Umbilical cord (tissue), 2 donors: ENCODE data around the gene ATP23. TPM values are rescaled to one million over a fixed set of nuclear protein-coding genes. Genes with fewer than 3 reads are reported as not detected.

ENCODE experiments used
- DNase-seq: peaks from one replicate; pipeline ENCODE4 v3.0.0-alpha.2; 2015; ENCODE audit warnings: low spot score
- total RNA-seq: library from RNA; depleted of rRNA; stranded (reverse); fragments of >200 nt; gene quantifications from one replicate; pipeline ENCODE4 v1.2.3, GENCODE V29; 2014; ENCODE audit warnings: low replicate concordance; ENCODE audit not compliant: insufficient read depth

ATP23 gene, protein sequence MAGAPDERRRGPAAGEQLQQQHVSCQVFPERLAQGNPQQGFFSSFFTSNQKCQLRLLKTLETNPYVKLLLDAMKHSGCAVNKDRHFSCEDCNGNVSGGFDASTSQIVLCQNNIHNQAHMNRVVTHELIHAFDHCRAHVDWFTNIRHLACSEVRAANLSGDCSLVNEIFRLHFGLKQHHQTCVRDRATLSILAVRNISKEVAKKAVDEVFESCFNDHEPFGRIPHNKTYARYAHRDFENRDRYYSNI
- total RNA-seq = 36.1 TPM

DNA sequence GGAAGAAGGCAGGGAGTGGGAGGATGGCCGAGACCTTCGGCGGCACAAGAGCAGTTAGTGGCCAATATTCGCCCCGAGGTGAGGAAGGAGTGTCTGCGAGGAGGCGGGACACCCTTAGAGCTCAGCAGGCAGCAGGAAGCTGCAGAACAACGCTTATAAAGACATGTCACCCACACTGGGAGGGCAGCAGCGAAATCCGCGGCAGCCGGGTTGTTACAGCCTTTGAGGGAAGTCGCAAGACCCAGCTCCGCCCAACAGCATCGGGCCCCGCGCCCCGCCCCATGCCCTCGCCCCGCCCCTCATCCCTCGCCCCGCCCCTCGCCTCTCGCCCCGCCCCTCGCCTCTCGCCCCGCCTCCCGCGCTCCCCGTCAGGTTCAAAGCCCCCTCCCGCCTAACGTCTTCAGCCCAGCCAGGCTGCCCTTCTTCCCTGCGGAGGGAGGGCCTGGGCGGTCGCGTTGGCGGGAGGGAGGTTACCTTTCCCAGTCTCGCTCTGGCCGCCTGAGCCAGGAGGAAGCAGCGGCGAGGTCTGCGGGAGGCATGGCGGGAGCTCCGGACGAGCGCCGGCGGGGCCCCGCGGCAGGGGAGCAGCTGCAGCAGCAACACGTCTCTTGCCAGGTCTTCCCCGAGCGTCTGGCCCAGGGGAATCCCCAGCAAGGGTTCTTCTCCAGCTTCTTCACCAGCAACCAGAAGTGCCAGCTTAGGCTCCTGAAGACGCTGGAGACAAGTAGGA is at the start of gene ATP23:
ATP23 (plus strand) TSS at position 403 of the 730 bp plus-strand sequence; CDS start at position 538, 135 bp downstream.
- peak; percentile 89 for DNase-seq

DNA sequence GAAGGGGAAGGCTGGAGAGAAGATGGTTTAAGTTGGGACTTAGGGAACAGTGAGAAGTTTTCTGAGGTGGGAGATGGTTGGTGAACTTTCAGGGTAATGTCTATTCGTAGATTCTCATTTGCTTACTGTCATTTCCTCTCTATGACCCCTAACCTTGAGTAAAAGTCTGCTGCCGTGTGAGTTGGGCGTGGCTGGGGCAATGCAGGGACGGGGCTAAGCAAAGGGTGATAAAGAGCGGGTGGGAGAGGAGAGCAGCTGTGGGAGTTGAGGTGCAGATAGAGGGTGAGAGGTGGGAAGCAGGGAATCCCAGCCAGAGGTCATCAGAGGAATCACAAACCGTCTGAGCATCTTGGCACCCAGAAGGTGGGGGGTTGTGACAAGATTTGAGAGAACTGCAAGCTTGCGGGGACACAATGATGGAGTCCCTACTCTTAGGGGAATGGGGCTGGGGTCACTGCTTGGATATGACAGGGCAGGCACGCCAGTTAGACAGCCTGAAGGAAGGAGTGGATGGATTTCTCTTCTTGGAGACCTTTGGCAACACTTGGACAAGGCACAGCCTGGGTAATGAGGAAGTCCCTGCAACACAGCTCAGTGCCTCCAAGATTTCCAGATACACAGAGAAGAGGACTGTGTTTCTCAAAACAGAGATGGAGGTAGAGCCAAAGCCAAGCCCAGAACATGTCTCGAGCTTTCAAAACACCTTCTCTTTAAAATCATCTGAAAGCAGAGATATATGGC is 49.0 kb upstream of the ATP23 start:
- DNase-seq = no peak

DNA sequence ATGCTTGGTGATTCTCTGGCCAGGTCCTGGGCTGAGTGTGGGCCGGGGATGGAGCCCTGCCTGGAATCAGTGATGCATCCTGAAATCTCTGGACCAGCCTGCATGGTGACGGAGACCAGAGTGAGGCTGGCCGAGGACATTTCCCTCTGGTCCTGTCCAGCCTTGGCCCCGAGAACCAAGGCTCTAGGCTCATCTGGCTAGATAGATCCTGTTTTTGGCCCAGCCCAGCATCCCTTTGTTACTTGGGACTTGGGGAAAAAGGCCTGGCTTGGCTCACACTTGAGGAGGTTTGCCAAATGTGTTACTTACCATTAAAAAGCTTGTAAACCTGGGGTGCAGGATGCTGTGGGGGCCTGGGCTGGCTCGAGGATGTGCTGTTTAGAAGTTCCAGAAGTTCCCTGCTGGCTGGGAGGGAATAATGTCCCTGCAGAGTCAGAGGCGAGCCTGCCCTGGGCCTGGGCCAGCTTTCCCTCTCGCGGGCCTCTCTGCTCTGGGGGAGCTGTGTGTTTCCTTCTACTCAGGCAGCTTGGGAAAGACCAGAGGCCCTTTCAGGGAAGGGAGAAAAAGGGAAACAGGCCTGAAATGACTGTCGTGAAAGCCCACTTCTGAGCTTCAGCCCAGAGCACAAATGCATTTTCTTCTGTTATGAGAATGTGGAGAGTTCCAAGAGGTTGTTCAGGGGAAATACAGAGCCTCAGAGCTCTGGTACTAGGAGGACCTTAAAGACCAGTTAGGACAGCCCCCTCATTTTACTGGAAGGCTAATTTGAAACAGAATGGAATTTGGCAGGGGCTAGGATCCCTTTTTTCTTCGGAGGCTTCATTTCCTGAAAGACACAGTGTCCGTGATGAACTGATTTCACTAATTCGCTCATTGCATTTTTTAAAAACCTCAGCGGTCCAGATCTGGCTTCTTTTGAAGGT is 47.7 kb upstream of the ATP23 start:
- peak; percentile 99 for DNase-seq

DNA sequence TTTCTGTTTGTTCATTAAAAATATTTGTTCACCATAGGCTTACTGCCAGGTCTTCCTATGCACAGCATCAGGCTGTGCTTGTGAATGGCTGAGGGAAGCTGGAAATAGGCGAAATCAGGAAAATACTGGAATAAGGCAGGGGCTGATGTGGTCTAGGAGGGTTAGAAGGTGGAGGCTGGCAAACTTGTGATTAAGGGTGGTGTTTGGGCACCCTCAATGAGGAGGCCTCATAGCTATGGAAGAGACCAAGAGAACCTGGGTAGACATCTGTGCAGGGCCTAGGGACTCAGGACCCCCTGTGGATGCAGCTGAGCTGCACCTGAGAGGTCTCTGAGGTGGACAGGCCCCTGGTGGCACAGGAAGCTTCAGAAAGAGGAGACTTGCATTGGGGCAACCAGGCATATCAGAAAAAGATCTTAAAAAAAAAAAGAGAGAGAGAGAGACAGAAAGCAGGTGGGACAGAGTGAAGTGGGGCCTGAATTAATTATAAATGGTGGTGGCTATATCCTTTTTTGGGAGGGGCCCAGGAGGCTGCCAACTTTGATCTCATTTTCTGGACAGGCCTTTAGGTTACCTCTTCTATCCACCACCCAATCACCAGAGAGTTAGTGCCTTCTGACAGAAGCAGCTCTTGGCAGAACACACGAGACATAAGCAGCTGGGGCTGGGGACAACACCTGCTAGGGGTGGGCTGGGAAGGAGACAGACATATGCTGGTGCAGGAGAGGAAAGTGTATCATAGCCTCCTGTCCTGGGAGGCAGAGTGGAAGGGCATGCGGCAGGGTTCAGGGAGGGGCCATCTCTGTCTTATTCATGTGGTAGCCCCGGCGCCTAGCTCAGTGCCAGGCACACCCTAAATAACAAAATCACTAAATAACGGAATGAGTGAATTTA is 46.7 kb upstream of the ATP23 start:
- DNase-seq = no peak

DNA sequence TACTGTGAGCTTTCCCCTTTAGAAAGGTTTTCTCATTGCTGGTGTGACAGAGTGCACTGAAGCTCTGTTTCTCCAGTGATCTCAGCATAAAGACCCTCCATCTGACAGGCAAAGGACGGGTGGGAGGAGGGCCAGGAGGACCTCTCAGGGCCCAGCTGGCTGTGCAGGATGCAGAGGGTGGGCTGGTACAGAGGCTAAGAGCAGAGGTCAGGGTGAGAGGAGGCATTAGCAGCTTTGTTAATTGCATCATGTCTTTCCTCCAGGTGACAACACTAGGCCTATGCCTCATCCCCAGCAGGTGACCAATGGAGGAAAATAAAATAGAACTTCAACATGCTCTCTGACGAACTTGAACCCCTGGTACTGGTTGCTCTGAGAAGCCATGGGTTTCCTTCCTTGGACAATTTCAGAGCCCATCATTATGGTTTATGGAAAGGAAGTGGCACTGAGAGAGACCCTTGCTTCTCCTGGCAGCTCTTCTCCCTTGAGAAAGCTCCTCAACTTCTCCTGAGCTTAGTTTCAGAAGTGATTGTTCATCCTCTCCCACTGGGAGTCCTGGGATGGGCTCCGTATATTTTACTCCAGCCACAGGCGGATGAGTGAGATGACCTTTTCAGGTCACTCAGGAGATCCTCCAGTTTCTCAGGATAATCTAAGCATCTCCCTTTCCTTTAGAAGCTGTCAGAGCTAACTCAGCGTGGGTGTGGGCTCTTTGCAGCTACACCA is 45.8 kb upstream of the ATP23 start:
- peak; percentile 49 for DNase-seq

DNA sequence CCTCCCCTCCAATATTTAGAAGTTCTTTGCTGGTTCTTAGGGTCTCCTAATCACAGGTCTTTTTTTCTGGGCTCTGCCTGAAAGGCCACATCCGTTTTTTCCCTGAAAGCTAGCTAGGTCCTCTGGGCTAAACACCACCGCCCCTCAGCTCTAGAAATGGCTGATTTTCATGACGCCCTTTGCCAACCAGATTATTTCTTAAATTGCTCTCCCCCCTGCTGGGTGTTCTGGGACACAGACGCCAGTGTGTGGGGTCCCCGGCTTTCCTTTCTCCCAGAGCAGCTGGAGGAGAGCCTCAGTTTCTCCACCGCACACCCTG is 45.3 kb upstream of the ATP23 start:
- DNase-seq = peak; percentile 70

DNA sequence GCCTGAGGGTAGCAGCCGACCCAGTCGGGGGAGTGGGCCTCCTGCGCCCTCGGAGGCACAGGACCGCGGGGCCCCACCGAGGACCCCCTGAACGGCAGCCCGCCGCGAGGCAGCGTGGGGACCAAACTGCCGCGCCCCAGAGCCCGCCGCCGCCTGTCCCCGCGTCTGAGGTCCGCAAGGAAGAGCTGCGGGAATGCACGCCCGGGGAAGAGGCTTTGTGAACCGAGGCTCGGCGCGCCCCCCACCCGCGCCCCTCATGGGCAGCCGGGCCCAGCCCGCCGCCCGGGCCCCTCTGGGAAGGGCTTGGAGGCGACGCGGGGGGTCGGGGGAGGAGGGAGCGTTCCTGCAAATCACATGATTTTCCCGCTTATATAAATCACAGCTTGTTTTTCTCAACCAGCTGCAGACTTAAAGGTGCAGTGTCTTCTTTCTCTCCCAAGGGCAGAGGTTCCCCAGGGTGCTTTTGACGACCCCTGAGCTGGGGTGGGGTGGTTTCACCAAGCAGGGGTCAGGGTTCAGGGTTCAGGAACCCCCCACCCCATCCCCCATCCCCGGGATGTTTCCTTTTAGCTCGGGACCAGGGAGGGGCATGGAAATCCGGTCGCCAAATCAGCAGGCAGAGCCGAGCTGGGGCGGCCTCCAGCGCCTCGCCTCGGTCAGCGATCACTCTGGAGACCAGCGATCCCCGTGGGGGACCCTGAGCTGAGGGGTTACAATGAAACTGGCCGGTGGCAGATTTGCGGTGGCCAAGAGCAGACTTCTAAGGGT is 44.7 kb upstream of the ATP23 start:
- peak; percentile 88 for DNase-seq

DNA sequence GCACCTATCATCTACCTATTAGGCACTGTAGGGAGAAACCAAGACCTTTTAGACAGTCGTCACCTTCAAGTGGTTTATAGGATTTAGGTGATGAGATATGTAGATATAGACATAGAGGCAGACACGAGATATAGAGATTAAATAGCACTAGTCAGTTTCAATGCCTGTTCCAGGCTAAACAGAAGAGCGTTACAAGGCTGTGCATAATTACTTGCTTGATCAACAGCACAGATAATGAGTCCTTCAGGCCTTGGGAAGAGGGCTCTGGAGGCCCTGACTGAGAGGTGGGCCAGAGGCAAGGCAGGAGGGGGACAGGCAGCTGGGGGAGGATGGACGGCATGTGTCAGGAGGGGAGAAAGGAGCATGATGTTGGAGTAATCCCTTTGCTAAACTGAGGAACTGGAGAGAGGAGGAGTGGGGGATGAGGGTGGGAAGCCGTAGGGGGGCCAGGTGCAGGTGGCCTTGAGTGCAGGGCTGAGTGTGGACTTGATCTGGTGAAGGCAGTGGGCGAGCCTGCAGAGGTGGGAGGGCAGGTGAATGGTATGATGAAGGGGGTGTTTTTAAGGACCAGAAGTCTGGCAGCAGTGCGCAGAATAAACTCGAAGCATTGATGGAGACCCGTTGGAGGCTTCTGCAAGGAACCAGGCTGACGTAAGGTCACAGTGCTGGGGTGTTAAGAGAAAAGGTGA is 43.9 kb upstream of the ATP23 start:
- no peak for DNase-seq

DNA sequence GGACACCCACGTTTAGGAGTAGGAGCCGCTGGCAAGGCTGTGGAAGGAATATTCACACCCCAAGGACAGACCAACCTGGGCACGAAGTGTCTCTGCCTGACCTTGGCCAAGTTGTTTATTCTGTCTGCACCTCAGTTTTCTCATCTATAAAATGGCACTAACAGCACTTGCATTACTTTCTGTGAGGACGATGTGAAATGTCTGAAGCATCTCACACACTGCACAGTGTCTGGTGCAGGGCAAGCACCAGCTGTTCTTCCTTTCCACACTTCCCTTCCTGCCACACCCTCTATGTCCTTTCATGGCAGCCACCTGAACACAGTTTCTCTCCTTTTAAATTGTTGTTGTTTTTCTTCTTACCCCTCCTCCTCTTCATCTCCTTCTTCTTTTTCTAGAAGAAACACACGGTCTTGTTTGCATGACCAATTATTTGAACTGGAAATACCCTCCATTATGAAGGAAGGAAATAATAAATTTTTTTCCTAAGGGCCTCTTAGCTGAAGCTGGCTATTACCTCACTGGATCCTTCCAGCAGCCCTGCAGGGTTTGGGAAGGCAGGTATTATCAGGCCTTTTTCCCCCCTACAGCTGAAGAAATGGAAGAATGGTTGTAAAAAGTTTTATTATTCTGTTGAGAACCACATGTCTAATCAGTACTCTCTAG is 42.9 kb upstream of the ATP23 start:
- DNase-seq = peak; percentile 11

DNA sequence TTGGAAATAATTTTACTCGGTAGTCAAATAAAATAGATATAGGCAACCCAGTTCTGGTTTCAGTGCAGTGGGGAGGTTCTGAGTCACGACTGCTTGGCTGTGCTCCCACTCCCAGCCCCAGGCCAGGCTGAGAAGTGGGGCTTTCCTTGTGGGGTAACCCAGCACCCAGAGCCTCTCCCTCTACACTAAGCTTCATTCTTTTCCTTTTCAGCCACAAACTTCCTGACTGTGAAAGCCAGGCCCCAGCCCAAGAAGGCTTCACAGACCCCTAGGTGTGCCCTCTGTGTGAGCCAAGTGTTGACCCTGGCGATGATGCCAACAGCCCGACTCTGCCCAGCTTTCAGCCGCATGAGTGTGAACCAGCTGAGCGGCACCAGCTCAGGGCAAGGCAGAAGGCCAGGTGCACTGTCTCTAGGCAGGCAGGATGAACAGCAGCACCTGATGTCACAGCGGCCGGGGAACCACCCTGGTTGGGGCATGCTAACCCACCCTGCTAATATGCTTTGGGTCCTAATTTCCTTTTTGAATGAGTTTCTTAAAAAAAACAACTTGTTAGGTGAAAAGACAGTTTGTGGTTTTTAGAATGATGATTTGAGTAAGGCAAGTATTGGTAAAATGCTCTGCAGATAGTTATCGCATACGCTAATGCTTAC is 42.2 kb upstream of the ATP23 start:
- no peak for DNase-seq

DNA sequence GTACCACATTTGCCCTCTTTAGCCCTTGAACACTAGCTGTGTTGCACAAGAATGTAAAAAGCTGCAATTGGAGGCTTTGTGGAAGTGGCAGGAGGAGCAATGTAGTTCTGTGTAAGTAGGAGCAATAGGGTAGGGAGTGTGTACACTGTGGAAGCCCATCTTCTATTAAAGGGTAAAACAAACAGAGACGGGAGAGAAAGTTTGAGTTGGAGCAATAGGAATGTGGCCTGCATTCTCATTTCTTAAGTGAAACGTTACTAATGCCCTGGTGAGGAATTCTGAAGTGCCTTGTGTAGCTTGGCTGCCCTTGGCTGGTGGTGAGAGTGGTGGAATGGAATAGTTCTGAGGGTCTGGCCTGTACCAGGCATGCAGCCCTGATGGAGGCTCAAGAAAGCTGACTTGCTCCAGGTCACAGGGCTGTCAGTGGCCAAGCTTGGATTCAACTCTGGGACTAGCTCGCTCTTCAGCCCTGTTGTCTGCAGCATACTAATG is 38.8 kb upstream of the ATP23 start:
- peak; percentile 9 for DNase-seq

DNA sequence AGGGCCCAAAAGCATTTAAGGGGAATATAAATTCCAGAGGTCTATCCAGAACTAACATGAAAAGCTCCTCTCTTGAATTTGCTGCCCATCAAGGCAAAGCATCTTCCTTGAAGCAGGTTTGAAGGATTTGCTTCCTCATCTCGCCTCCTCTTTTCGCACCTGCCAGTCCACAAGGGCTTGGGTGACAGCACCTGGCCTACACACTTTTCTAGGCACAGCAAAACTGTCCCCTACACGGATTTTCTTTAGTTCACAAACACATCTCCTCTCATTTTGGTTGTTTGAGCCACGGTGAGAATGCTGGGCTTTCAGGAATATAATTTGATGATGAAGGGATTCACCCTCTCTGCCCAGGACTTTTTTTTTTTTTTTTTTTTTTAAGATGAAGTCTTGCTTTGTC is 36.9 kb upstream of the ATP23 start:
- no peak for DNase-seq

DNA sequence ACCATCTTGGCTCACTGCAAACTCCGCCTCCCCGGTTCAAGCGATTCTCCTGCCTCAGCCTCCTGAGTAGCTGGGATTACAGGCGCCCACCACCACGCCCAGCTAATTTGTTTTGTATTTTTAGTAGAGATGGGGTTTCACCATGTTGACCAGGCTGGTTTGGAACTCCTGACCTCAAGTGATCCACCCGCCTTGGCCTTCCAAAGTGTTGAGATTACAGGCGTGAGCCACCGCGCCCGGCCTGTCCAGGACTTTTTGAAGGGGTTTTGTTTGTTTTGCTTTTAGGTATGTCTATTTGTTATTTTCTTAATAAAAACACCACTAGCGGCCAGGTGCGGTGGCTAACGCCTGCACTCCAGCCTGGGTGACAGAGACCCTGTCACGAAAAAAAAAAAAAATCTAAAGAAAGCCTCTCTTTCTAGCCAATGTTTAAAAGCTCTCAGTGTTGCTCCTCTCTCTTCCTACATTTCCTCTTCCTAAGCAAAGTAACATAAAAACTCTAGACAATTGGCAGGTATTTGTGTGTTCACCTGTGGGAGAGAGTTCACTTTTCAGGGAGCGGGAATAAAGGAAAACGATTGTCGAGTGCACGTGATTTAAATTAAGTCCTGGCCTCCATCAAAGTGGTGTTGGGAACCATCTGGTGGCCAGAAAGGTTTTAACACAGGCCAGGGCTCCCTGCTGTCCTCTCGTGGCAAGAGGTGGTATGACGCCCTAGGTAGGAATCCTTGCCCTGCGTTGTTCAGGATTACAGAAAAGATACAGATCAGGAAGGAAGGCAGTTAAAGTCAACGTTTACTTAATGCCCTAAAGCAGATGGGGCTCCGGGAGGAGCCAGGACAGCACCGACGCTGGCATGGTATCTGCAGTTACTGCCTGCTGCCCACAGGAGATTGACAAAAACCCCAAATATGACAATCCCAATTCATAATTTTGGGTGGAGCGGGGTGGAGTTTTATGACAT is 36.2 kb upstream of the ATP23 start:
- peak; percentile 88 for DNase-seq

DNA sequence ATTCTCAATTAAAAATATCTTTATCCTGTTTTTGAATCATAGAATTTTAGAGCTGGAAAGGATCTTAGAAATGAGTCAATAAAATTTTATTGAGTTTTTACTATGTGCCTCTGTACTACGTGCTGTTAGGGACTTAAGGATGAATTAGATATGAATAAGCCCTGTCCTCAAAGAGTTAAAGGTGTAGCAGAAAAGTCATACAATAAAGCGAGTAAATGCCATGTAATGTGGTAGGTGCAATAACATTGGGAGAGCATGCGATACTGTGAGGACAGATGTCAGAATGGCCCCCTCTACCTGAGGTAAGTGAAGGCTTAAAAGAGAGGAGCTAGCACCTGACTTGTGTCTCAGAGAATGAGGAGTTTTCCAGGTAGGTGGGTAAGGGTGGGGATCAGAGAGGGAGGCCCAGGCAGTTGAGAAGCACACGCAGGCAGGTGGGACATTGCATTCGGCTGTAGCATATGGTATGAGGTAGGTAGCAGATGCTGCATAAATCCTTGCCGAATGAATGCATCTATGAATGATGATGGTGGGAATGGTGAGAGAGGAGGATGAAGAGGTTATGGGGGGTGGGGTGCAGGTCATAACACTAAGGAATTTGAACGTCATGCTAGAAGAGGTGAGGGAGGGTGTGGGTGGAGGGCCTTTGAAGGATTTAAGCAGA is 35.4 kb upstream of the ATP23 start:
- no peak for DNase-seq

DNA sequence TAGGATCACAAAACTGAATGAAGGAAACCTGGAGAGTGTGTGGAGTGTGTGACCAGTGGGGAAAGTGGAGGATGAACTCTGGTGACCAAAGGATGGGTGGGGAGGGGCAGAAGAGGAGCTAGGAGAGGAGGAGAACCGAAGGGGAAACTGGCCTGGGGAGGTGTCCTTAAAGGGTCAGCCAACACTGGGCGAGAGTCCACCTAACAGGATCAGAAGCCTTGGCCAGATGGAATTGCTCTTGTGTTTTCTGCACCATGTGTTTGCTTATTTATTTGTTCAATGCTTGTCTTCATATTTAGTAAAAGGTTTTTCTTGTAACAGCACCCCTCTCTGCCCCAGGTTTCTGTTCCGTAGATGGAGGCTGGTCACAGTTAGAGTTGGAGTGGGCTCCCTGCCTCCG is 34.5 kb upstream of the ATP23 start:
- DNase-seq = no peak

DNA sequence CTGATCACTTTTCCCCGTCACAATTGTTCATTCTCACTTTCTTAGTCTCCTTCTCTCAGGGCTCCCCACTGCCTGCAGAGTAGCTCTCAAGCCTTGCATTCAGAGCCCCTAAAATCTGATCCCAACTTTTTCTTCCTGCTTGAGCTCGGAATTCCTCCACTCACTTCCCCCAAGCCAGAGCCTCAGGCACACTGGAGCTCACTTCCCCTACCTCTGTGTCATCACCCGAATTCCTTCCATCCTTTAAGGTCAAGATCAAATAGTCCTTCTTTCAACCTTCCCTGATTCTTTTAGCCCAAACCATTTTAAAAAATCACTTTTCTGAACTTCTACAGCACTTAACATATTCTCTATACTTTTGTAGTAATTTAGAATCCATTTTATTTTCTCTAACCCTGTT is 34.1 kb upstream of the ATP23 start:
- DNase-seq = no peak
